ENCODE results near the gene PKDCC. TPM values are rescaled to one million over a fixed set of nuclear protein-coding genes. Genes with fewer than 3 reads are reported as not detected.
A peak's percentile ranks its signal among the peaks of the same experiment; 100 is the strongest.

PKDCC gene
- 10 to 100 TPM in 4 of 6 experiments, 1 to 10 TPM in 2; 8.2 to 20.9 (median 12.3) TPM for total RNA-seq
- long read RNA-seq, partial matches to known transcripts, result 0 of 2 reads
- long read RNA-seq, other reads (novel, unspliced or antisense), result 2 of 2 reads

DNA sequence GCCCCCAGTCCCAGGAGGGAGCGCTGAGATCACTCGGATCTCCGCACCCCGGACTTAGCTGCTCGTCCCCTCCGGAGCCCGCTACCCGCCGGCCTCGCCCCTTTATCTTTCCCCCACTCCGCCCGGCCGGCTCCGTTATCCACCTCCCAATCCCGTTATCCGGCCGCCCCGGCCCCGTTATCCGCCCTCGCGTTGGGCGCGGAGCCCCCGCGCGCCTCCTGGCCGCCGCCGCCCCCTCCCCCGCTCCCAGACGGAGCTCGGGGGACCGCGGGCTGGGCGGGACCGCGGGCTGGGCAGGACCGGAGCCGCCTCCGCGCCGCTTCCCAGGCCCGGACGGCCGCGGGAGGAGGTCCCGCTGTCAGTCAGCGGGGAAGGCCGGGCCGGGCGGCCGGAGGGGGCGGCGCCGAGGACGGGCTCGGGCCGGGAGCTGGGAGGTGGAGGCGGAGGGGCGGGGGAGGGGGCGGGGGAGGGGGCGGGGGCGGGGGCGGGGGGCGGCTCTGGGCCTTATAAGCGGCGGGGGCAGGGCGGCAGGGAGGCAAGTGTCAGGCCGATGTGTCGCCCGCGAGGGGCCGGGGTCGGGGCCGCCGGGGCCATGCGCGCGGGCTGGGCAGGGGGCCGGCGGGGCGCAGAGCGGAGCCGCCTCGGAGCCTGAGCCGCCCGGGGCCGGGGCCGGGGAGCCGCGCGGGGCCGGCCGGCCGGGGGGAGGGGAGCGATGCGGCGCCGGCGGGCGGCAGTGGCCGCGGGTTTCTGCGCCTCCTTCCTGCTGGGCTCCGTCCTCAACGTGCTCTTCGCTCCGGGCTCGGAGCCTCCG, at the start of gene PKDCC:
PKDCC (plus strand) TSS at position 534 of the 811 bp plus-strand sequence; CDS start at position 713, 179 bp downstream.
- no peaks in the 10 kb centered on the region for H3K9me3 ChIP-seq
- peaks cover 0 to 25% (median 5%) of the 10 kb centered on the region in 4 donors for H3K4me1 ChIP-seq
- peak within 1 kb of the TSS; percentile 67 to 80 (median 71) for H3K4me3 ChIP-seq
- no CpG with 5 or more reads among the region's 111 CpGs for WGBS (ENCODE audit: insufficient coverage, low coverage, low lambda C conversion rate, missing lambda C conversion rate)
- H3K36me3 ChIP-seq, result no peaks in the 10 kb centered on the region
- peak within 1 kb of the TSS; percentile 47 to 78 (median 59) for H3K27ac ChIP-seq
- intact Hi-C loops (cut with DNase I), result no loop called here
- peak; percentile 71 for TF ChIP-seq POLR2A (IDR thresholded peaks at IDR 0.05)
- TF ChIP-seq, protein P1, sequence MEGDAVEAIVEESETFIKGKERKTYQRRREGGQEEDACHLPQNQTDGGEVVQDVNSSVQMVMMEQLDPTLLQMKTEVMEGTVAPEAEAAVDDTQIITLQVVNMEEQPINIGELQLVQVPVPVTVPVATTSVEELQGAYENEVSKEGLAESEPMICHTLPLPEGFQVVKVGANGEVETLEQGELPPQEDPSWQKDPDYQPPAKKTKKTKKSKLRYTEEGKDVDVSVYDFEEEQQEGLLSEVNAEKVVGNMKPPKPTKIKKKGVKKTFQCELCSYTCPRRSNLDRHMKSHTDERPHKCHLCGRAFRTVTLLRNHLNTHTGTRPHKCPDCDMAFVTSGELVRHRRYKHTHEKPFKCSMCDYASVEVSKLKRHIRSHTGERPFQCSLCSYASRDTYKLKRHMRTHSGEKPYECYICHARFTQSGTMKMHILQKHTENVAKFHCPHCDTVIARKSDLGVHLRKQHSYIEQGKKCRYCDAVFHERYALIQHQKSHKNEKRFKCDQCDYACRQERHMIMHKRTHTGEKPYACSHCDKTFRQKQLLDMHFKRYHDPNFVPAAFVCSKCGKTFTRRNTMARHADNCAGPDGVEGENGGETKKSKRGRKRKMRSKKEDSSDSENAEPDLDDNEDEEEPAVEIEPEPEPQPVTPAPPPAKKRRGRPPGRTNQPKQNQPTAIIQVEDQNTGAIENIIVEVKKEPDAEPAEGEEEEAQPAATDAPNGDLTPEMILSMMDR (IDR thresholded peaks at IDR 0.05), result no peak
- no peaks in the 10 kb centered on the region for H3K27me3 ChIP-seq
- DNase-seq (peak; percentile 91 to 93 (median 92)), ATAC-seq (peak; percentile 90 to 97 (median 93))

DNA sequence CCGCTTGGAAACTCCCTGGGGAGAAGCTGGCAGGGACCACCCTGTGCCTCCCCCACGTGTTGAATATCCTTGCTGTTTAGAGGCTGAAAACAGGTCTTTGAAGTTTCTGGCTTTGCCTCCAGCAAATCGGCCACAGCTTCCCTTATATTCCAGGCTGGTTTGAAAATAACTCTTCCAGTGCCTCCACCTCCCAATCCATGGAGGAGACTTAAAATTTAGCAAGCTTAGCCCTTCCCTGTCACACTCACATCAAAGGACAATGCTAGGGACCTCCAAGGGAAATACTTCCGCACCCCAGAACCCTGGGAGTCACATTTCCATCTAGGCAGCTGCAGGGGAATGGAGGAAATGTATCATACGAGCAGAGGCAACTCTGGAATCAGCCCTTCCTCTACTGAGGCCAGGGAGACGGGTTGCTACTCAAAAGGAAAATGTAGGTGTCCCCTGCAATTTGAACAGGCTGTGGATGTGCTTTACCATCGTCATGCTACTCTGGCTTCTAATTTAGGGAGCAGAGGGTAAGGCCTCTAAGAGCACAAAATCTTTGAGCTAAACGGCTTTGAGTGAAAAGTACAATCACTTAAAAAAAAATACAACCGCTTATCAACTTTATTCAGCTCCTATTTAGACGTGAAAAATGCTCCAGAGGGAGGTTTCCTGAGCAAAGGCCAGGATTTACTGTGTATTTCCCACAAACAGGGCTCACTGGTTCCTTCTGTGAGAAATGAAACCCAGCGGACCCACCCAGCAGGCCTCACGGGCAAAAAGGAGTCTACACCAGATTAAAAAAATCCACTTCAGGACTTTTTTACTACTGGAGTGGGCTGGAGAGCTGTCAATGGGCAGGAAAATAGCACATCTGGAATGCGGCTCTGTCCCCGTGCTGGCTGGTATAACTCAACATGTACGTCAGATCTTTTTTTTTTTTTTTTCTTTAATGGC, 49.4 kb upstream of the PKDCC start:
- 55% methylated on average over 13 of the region's 15 CpGs for WGBS (ENCODE audit: insufficient coverage, low coverage, low lambda C conversion rate, missing lambda C conversion rate)
- DNase-seq (no peak), ATAC-seq (no peak)
- Histone ChIP-seq H3K4me3 (no peak overlapping the region), H3K27me3 (no peaks in the 10 kb centered on the region), H3K36me3 (no peaks in the 10 kb centered on the region), H3K4me1 (no peaks in the 10 kb centered on the region), H3K9me3 (no peaks in the 10 kb centered on the region), H3K27ac (peak overlapping the region in 1 of 3 donors; percentile 15)
- no peak for TF ChIP-seq POLR2A (IDR thresholded peaks at IDR 0.05)
- intact Hi-C loops (cut with DNase I), result no loop called here

DNA sequence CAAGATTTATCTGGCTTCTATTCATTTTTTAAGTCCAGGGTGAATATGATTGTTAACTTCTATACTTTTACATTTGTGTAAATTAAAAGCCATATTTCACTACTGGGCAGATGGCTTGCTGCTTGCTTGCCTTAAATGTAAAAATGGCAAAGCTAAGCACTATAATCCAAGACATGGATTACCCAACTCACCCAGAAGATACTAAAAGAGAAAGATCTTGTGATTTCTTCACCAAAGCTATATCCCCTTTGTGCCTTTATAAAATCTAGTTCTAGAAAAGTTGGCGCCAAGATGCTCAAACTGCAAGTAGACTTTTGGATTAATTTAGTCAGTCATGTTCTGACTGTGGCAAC, 48.7 kb upstream of the PKDCC start:
- intact Hi-C loops (cut with DNase I), result no loop called here
- no peaks in the 10 kb centered on the region for H3K36me3 ChIP-seq
- H3K27me3 ChIP-seq, result no peaks in the 10 kb centered on the region
- TF ChIP-seq, protein P1 (IDR thresholded peaks at IDR 0.05), result no peak
- TF ChIP-seq POLR2A (IDR thresholded peaks at IDR 0.05), result no peak
- no peak for DNase-seq
- H3K9me3 ChIP-seq, result no peaks in the 10 kb centered on the region
- no peaks in the 10 kb centered on the region for H3K4me1 ChIP-seq
- no peak overlapping the region for H3K27ac ChIP-seq
- no peak overlapping the region for H3K4me3 ChIP-seq
- no peak for ATAC-seq
- WGBS (ENCODE audit: insufficient coverage, low coverage, low lambda C conversion rate, missing lambda C conversion rate), result 80% methylated on average over 1 of the region's 1 CpG

- Histone ChIP-seq H3K27ac (no peak overlapping the region), H3K4me3 (no peak overlapping the region), H3K4me1 (no peaks in the 10 kb centered on the region), H3K9me3 (no peaks in the 10 kb centered on the region), H3K27me3 (no peaks in the 10 kb centered on the region), H3K36me3 (no peaks in the 10 kb centered on the region)
- TF ChIP-seq POLR2A (IDR thresholded peaks at IDR 0.05), result no peak
- TF ChIP-seq, protein P1 (IDR thresholded peaks at IDR 0.05), result no peak
- intact Hi-C loops (cut with DNase I), result no loop called here
- WGBS (ENCODE audit: insufficient coverage, low coverage, low lambda C conversion rate, missing lambda C conversion rate), result 73% methylated on average over 9 of the region's 9 CpGs
- DNase-seq (no peak), ATAC-seq (no peak)
Observed at GRCh38 chr2:41999592-42000281, 48.1 kb upstream of the PKDCC start.

Measured in right lobe of liver (tissue), 6 donors.